DND-41 (cell line): ENCODE data around the gene MRPL20.

Experiments used
- EZH2 ChIP-seq: IDR thresholded peaks from 3 replicates; pipeline ENCODE4 v1.6.1; 2012; ENCODE audit warnings: borderline replicate concordance, low read depth, mild to moderate bottlenecking, moderate library complexity, low read length, inconsistent platforms; ENCODE audit not compliant: severe bottlenecking
- TF ChIP-seq, protein P1 (sequence below): IDR thresholded peaks from 2 replicates; pipeline ENCODE4 v1.5.1; 2012; ENCODE audit warnings: borderline replicate concordance, low read length, moderate library complexity, mild to moderate bottlenecking; ENCODE audit not compliant: poor library complexity, severe bottlenecking; ENCODE audit errors: extremely low read depth

DNA sequence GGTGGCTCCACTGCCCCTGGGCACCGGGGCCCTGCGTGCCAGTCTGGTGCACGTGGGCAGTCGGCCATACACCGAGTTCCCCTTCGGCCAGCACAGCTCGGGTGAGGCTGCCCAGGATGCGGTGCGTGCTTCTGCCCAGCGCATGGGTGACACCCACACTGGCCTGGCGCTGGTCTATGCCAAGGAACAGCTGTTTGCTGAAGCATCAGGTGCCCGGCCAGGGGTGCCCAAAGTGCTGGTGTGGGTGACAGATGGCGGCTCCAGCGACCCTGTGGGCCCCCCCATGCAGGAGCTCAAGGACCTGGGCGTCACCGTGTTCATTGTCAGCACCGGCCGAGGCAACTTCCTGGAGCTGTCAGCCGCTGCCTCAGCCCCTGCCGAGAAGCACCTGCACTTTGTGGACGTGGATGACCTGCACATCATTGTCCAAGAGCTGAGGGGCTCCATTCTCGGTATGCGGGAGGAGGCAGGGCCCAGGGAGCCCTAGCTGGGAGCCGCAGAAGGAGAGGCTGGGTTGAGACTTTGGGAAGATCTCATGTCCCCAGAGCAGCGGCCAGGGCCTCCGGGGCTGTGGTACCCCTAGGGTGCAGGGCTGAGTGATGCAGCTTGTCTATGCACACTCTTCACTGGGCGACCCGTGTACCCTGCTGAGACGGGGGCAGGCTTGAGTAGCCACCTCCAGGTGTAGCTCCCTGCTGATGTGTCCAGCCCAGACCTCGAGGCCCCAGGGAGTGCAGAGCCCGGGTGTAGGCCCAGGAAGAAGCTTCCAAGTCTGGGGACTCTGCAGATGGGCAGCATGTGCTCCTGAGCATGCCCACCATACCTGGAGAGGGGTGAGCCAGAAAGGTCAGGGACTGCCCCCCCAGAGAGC, 30.2 kb upstream of the MRPL20 start:
- TF ChIP-seq, protein P1, sequence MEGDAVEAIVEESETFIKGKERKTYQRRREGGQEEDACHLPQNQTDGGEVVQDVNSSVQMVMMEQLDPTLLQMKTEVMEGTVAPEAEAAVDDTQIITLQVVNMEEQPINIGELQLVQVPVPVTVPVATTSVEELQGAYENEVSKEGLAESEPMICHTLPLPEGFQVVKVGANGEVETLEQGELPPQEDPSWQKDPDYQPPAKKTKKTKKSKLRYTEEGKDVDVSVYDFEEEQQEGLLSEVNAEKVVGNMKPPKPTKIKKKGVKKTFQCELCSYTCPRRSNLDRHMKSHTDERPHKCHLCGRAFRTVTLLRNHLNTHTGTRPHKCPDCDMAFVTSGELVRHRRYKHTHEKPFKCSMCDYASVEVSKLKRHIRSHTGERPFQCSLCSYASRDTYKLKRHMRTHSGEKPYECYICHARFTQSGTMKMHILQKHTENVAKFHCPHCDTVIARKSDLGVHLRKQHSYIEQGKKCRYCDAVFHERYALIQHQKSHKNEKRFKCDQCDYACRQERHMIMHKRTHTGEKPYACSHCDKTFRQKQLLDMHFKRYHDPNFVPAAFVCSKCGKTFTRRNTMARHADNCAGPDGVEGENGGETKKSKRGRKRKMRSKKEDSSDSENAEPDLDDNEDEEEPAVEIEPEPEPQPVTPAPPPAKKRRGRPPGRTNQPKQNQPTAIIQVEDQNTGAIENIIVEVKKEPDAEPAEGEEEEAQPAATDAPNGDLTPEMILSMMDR = no peak
- no peak for TF ChIP-seq EZH2
